ENCODE results near the gene DTNB.

The DTNB gene

DNA sequence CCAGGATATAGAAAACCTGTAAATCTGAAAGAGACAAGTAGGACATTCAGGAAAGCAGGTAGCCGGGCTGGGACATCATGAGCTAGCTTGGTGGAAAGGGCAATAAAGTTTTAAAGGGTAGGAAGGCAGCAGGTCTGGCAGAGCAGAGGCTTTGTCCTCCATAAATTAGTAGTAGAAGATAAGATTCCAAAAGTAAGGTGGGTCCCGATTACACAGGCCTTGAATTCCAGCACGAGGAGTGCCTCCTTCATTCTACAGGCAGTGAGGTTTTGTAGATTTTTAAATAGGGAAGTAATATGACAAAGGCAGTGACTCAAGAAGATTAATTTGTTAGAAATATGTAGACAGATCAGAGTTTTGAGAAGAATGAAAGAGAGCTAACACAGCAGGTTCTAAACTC lies 160.7 kb downstream of the DTNB start:
- DNase-seq (ENCODE audit: low read depth in 2 of 2, low spot score in 1 of 2): no peak

GRCh38 chr2:25506226-25506625 lies 167.2 kb downstream of the DTNB start:
- no peak for DNase-seq (ENCODE audit: low read depth in 2 of 2, low spot score in 1 of 2)

DNA sequence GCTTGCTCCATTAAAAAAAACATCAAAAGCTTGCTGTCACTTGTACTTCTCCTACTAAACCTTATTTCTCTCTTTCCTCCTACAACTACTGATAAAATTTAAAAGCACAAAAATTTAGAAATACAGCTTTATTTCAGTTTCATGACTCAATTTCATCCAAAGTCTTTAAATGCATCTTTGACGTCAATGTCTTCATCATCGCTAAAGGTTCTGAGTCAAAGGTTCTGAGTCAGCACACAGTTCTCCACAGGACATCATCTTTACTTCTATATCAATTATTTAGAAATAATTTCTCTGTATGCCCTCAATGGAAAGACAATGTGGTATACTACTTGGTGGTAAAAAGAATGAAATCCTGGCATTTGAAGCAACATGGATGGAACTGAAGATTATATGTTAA lies 167.8 kb downstream of the DTNB start:
- no peak for DNase-seq (ENCODE audit: low read depth in 2 of 2, low spot score in 1 of 2)

- DNase-seq (ENCODE audit: low read depth in 2 of 2, low spot score in 1 of 2): no peak
Observed at GRCh38 chr2:25505182-25505581, 168.2 kb downstream of the DTNB start.

- DNase-seq (ENCODE audit: low read depth in 2 of 2, low spot score in 1 of 2): no peak
Observed at GRCh38 chr2:25504266-25504665, 169.1 kb downstream of the DTNB start.

DNA sequence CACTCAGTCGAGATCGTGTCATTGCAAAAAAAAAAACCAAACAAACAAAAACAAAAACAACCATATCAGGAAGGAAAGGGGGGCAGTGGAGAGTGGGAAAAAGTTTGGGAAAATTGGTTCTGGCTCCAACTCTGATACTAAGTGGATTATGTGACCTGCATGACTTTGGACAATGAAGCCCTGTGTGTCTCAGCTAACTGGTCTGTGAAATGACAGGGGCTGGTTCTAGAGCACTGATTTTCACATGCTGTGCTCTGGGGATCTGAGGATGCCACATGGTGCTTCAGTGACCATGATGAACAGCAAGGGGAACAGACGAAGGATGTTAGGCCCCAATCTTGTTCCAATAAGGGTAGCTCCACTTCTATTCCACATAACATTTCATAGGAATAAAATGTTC lies 174.2 kb downstream of the DTNB start:
- no peak for DNase-seq (ENCODE audit: low read depth in 2 of 2, low spot score in 1 of 2)

GRCh38 chr2:25497918-25498407 lies 175.4 kb downstream of the DTNB start:
- no peak for DNase-seq (ENCODE audit: low read depth in 2 of 2, low spot score in 1 of 2)

GRCh38 chr2:25497229-25497917 lies 176.0 kb downstream of the DTNB start:
- DNase-seq (ENCODE audit: low read depth in 2 of 2, low spot score in 1 of 2): no peak

- DNase-seq (ENCODE audit: low read depth in 2 of 2, low spot score in 1 of 2): no peak
Observed at GRCh38 chr2:25494616-25495015, 178.8 kb downstream of the DTNB start.

GRCh38 chr2:25493207-25493606 lies 180.2 kb downstream of the DTNB start:
- DNase-seq (ENCODE audit: low read depth in 2 of 2, low spot score in 1 of 2): no peak

DNA sequence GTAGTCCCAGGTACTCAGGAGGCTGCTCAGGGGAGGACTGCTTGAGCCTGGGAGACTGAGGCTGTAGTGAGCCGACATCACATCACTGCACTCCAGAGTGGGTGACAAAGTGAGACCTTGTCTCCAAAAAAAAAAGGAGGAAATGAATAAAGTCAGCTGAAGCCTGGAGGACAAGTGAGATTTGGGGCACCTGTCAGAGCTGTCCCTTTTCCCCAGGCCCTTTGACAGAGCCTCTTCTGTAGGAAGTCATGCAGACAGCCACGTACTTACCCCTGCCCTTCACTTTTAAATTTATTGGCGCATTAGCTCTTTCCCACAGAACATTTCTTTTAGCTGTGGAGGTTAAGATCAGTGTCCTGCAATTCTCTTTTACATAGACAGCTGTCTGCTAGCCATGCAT lies 180.7 kb downstream of the DTNB start:
- no peak for DNase-seq (ENCODE audit: low read depth in 2 of 2, low spot score in 1 of 2)

DNA sequence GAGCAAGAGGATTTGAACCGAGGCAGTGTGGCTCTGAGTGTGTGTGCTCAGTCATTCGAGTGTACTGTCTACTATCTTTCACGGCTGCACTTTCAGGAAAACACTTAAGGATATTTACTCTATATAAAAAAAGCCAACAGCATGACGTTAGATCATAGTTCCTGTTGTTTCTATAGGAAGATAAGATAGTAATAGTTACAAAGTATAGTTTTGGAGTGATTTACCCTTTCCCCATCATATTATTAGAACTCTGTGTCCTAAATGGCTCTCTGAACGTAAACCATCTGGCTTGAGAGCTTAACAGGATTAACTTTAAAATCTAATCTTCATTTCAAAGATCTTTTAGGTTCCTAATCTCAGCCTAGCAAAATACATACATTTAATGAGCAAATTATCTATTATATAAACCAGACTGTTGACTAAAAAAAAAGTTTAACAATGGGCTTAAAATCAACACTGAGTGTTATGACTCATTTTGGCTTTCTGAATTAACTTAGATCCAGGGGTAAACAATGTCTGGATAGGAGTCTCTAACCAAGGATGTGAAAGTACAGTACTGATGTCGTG lies 181.3 kb downstream of the DTNB start:
- no peak for DNase-seq (ENCODE audit: low read depth in 2 of 2, low spot score in 1 of 2)

DNA sequence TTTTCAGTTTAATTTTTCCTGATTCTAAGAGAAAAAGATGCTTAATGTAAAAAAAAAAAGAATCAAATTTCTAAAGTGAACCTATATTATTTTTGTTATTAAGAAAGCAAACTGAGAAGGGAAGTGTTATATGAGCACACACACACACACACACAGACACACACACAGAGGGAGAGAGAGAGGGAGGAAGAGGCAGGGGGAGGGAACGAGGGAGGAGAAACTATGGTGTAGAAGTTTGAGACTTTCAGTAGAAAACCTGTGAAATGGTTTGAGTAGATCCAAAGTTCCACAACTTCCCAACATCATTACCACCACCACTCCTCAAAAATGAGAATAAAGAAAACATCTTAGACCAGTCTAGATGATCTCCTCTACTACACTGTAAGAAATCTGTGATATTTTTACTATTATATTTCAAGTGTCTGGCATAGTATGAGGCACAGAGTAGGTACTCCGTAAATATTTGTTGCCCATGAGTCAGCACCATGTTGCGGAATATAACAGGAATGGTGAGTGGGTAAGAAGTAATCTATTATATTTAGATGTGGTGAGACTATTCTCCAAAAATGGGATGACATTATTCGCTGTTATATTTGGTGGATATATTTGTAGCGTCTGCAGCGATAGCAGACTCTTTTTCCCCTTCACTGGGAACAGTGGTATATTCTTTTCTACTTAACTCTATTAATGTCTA lies 182.2 kb downstream of the DTNB start:
- no peak for DNase-seq (ENCODE audit: low read depth in 2 of 2, low spot score in 1 of 2)

- DNase-seq (ENCODE audit: low read depth in 2 of 2, low spot score in 1 of 2): no peak
Observed at GRCh38 chr2:25490217-25490616, 183.2 kb downstream of the DTNB start.

DNA sequence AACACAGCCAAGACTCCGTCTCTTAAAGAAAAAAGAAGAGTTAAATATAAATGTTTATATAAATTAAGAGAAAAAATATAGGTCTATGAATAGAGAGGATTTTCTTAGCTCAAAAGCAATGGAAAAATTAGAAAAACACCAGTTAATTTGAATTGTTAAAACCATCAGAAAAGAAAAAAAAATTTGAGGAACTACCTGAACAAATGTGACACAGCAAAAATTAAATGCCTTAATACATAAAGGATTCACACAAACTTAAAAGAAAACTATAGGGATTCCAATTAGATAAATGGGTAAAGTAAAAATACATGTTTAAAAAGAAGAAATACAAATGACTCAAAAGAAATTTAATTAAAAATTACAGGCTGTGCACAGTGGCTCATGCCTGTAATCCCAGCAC lies 183.7 kb downstream of the DTNB start:
- DNase-seq (ENCODE audit: low read depth in 2 of 2, low spot score in 1 of 2): no peak

- DNase-seq (ENCODE audit: low read depth in 2 of 2, low spot score in 1 of 2): no peak
Observed at GRCh38 chr2:25483607-25484266, 189.6 kb downstream of the DTNB start.

DNA sequence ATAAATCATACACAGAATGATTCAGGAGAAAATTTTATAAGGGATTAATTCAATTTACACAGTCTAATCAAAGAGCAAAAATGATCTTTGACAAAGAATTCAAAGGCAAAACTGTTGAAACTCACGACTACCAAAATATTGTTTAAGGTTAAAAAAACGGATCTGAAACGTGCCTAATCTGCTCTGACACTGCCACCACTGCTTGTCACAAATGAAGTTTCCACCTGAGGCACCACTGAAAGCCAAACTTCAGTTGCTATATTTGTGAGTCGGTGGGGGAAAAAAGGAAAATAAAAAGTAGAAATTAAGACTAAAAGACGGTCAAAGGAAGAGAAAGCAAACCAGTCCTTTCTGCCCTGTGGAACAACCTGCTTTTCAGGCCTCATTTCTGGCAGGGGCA lies 191.0 kb downstream of the DTNB start:
- DNase-seq (ENCODE audit: low read depth in 2 of 2, low spot score in 1 of 2): no peak

DNA sequence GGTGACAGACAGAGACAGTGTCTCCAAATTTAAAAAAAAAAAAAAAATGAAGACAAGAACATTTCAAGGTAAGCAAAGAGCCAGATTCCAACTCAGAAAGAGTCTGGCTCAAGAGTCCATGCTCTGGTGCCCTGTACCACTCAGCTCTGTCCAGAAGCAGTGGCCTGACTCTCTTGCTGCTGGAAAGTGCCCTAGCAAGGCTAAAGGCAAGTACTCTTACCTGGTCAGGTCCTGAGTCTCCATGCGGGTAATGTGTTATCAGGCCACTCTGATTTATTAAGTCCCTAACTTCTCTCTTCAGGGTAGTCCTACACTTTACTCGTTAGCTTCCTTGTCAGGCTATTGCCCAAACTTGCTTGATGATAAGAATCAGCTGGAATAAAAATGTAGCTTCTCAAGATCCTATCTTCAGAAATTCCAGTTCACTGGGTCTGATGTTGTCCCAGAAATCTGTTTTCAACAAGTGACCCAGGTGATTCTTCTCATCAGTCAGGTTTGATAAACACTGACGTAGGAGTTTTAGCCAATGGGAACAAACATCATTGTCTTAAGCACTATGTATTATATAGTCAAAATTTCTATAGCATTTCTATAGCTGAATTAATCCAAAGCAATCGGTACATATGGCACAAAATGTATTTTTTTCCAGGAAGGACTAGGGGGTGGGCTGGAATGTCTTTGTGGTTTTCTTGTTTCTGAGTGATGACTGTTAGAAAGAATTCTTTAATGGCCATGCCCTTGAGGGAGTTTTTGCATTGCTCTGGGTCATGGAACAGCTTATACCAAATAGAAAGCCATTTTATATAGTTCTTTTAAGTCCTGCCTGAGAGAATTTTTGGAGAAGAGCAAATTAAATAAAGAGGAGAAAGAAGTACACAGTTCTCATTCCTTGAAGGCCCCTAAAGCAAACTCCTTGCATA lies 191.7 kb downstream of the DTNB start:
- no peak for DNase-seq (ENCODE audit: low read depth in 2 of 2, low spot score in 1 of 2)

GRCh38 chr2:25480561-25480960 lies 192.8 kb downstream of the DTNB start:
- DNase-seq (ENCODE audit: low read depth in 2 of 2, low spot score in 1 of 2): no peak

- DNase-seq (ENCODE audit: low read depth in 2 of 2, low spot score in 1 of 2): no peak
Observed at GRCh38 chr2:25479761-25480160, 193.6 kb downstream of the DTNB start.

- DNase-seq (ENCODE audit: low read depth in 2 of 2, low spot score in 1 of 2): no peak
Observed at GRCh38 chr2:25478736-25479135, 194.6 kb downstream of the DTNB start.
